Activated CD4-positive, alpha-beta T cell treated with anti-CD3 and anti-CD28 coated beads, Interleukin-2, amount 50 U/mL, for 16 hours (primary cell): ENCODE data around the gene CYBRD1.

ENCODE experiments used
- DNase-seq: peaks from one replicate; pipeline ENCODE4 v3.0.0-alpha.2; 2020

The CYBRD1 gene

DNA sequence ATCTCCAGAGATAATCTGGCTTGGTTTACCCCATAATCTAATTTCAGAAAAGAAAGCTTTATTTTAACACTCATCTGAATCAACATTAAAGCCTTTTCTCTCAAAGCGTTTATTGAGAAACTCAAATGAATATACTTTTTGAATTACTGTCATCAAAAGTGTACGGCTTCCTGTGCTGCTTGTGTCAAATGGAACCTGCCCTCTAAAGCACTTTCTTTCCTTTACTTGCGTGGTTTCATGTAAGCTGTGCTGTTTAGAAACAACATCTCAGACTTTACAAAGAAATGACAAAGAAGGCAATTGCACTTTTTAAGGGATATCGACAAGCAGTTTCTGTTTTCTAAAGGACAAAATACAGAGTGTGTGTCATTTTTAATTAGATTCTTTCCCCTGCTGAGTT is 35.1 kb downstream of the CYBRD1 start:
- peak; percentile 28 for DNase-seq

DNA sequence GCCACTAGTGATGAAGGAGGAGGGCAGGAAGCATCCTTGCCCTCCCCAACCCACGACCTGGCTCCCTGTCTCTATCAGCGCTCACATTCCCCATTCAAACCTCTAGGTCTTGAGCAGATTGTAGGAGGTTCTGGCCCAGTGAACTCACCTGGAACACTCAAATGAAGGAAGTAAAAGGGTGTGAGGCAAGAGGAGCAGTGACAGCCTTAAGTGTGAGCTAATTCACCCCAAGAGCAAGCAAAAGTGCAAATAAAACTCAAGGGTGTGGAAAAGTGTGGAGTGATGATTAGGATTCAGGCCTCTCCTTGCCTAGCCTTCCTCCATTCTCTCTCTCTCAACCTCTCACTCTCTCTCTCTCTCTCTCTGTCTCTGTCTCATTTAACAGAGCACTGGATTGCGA is 41.0 kb downstream of the CYBRD1 start:
- DNase-seq, result no peak

DNA sequence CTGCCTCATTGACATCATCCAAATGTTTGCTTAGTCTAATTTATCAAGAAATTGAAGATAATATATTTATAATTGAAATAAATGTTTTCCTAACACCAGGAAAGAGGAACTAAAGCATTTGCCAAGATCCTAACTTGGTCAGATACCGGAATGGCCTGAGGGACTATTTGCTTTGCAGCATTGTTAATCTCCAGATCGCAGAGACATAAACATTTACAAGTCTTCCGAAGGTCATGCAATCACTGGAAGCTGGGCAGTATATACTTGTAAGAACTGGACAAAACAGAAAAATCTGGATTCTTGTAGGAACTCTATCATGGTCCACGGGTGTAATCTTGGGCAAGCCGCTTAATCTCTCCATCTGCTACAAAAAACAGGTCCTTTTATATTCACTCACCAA is 42.2 kb downstream of the CYBRD1 start:
- DNase-seq, result no peak

DNA sequence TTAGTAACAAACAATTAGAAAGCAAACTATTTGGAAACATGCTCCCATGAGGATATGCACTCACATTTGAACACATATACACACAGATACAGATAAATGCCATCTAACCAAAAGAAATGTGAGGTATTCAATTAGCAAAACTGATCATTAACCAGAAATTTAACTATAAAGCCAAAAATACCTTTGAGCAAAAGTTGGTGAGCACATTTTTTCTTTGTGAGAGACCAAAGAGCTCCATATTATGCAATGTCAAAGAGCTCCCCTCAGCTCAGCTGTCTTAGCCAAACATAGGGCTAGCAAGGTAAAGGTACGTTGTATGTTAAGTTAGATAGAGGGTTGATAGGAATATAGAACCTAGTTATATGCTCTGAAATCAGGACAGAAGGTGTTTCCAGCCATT is 43.8 kb downstream of the CYBRD1 start:
- DNase-seq, result no peak

DNA sequence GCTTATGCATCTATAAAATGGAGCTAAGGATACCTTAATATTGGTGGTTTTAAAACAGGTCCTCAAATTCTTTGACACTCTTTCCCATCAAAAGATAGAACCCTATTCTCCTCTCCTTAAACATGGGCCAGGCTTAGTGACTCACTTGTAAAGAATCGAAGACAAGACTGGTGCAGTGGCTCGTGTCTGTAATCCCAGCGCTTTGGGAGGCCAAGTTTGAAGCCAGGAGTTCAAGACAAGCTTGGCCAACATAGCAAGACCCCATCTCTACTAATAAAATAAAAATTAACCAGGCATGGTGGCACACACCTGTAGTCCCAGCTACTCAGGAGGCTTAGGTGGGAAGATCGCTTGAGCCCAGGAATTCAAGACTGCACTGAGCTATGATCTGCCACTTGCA is 44.5 kb downstream of the CYBRD1 start:
- DNase-seq, result no peak

DNA sequence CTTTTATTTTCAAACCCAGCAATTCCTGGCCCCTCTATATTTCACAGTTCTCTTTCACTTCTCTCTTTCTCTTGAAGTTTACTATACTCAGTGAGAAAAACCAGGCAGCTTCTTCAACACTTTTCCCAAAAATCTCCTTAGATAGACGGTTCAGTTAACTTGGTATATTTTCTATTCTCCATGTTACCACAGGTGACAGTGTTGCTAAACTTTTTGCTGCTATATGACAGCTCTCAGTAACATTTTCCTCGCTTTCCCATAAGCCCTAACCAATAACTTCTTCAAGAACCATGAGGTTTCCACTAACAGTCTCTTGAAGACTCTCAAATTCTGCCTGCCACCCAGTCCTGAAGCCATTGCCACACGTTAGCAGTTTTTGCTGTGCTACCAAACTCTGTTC is 45.8 kb downstream of the CYBRD1 start:
- no peak for DNase-seq

DNA sequence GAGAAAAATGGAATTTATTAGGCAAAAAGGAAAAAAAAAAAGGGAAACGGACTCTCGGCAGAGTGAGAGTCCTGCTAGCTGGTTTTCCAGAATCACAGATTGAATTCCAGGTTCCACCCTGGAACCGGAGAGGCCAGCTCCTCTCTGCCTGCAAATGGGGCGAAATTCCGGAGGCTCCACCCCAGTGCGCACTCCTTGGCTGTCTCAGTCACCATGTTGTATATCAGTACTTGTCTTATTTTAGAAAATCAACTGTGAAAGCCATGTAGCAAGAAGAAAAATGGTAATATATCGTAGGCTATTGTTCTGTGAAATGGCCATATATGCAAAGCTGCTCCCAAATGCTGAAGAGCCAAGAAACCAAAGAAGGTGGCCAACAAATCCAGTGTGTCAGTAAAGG is 49.4 kb downstream of the CYBRD1 start:
- no peak for DNase-seq

DNA sequence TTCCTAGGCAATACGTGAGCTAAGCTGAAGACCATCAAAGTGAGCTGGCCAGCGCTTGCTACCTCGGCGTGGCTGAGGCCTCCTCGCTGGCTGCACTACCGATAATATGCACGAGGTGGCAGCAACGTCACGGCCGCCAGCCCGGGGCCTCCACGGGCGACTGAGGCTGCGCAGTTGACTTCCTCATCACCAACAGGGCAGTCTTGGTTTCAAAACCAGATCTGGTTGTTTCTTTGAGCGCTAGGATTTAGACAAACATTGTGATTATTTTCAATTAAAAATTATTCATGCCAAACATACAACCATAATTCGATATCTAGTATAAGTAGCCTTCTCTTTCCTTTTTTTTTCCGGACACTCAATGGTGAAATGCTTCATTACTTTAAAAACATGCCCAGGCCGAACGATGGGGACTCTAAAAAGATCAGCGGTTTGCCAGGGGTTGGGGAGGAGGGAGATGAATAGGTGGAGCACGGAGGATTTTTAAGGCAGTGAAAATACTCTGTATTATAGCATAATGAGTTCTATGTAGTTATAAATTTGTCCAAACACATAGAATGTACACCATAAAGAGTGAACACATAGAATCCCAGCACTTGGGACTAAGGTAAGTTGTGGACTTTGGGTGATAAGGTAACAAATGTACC is 52.0 kb downstream of the CYBRD1 start:
- peak; percentile 79 for DNase-seq

DNA sequence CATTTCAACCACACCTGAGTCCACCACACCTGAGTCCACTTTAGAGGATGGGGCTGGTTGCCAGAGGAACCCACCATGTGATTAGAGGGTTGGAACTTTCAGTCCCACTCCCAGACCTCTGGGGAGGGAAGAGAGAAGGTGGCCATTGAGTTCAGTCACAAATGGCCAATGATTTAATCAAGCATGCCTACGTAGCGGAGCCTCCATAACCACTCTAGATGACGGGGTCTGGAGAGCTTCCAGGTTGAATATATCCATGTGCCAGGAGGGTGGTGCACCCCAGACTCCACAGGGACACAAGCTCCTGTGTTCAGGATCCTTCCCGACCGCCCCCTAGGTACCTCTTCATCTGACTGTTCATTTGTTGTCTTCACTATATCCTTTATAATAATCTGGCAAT is 53.3 kb downstream of the CYBRD1 start:
- DNase-seq, result no peak

DNA sequence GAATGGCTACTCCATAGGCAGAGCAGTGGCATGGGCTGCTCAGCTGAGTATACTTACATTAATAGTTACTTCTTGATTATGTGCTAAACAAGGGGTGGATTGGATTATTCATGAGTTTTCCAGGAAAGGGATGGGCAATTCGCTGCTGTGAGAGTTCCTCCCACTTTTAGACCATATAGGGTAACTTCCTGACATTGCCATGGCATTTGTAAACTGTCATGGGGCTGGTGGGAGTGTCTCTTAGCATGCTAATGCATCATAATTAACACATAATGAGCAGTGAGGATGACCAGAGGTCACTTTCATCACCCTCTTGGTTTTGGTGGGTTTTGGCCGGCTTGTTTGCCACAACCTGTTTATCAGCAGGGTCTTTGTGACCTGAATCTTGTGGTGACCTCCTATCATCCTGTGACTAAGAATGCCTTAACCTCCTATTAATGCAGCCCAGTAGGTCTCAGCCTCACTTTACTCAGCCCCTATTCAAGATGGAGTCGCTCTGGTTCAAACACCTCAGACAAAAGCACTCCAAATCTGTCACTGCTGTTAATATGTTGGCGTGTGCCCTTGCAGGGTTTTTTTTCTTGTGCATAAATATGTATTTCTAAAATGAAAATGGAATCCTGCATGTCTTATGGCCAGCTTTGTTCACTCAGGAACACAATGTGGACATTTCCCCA is 56.0 kb downstream of the CYBRD1 start:
- DNase-seq, result no peak

DNA sequence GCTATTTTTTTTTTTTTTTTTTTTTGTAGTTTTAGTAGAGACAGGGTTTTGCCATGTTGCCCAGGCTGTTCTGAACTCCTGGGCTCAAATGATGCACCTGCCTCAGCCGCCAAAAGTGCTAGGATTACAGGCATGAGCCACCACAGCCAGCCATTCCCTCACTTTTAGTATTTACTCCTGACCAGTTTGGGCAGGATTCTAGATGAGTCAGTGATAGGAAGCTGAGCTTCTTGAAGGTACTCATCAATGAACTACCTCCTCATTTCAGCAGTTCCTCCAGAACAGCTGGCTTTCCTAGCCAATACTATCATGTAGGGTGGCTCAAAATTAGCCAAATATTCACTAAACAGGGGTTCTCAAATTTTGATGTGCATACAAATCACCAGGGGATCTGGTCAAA is 57.2 kb downstream of the CYBRD1 start:
- no peak for DNase-seq

DNA sequence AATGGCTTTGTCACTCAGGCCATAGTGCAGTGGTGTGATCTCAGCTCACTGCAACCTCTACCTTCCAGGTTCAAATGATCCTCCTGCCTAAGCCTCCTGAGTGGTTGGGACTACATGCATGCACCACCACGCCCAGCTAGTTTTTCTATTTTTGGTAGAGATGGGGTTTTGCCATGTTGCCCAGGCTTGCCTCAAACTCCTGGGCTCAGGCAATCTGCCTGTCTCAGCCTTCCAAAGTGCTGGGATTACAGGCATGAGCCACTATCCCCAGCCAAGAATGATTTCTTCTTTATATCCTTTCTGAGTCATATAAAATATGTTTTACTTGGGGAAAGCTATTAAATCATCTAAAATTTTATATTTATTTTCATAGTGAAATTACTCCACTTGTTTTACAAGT is 61.3 kb downstream of the CYBRD1 start:
- DNase-seq, result no peak

DNA sequence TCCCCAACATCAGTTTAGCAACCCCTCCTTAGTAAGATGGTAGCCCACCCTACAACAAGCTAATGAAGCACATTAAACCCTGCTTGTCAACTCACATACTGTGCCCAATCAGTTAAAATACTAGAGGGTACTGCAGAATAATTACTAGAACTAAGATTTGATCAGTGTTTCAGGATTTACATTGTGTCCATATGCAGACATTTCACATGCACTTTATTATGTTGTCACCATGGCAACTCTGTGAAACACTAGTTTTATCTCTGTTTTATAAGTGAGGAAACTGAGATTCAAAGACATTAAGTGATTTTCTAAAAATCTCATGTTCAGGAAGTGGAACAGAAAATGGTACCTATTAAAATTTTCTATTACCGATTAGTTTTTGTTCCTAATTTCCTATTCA is 61.7 kb downstream of the CYBRD1 start:
- DNase-seq, result no peak

DNA sequence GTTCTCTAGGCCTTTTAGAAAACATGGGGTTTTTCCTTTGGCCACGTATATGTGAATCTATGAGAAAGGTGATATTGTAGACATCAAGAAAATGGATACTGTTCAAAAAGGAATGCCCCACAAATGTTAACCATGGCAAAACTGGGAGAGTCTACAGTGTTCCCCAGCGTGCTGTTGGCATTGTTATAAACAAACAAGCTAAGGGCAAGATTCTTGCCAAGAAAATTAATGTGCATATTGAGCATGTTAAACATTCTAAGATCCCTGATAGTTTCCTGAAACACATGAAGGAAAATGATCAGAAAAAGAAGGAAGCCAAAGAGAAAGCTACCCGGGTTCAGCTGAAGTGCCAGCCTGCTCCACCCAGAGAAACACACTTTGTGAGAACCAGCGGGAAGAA is 64.9 kb downstream of the CYBRD1 start:
- DNase-seq, result no peak

DNA sequence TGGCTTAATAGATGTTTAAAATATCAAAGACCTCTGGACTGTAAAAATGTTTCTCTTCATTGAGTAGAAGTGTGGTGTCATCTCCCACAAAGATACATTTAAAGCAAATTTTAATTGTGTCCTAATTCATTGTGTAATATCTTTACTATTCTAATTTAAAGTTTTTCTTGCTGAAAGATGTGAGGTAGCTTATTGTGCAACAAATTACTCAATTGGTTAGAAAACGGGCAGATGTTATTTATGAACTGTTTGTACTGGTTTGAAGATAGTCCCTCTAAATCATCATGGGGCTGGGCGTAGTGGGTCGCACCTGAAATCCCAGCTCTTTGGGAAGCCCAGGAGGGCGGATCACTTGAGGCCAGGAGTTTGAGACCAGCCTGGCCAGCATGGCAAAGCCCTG is 65.3 kb downstream of the CYBRD1 start:
- no peak for DNase-seq

DNA sequence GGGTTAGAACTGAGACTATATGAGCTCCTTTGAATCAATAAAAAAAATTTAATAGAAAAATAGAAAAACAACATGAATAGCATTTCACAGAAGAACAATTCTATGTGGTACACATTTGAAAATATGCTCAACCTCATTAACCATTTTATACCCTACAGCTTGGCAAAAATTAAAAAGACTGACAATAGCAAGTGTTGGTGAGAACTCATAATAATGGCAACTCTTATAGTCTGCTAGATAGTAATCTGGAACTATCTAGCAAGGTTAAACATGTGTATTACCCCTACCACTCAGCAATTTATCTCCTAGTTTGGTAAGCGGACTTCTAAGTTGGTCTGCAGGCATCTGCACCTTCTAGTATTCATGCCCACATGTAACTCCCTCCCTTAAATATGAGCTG is 67.8 kb downstream of the CYBRD1 start:
- no peak for DNase-seq

DNA sequence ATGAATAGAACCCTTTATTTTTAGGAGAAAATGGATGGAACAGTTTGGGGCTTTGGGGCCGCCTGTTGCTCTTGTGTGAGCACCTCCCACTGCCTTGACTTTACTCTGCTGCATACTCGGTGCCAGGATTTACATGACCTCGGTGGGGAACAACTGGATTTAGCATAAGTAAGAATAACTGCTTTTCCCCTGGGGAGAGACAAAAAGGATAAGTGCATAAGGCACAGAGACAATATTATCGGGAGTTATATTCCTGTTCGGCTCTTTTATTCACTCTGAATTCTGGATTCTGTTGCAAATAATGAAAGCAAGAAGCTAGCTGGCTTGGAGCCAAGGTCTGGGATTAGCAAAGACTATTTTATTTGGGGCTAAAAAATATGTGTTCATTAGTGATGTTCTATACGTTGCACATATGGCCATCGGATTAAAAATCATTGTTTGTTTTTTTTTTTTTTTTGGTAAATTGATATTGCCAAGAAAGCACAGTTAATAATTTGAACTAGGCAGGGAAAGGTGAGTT is 69.8 kb downstream of the CYBRD1 start:
- no peak for DNase-seq

DNA sequence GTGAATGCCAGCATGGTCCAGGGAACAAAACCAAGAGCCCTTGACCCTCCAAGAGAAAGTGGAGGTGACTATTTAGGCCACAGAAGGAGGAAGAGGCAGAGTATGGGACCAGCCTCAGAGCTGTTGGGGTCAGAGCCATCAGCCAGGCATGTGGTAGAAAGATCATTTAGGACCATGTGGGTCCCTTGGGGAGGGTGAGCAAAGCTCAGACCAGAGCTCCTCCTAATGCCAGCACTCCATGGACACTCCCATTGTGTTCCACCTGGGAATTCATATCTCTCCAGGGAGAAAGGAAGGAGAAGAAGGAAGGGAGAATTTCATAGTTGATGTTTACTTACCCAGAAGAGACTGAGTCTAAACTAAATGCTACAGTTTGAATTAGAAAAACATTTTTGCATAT is 73.2 kb downstream of the CYBRD1 start:
- DNase-seq, result no peak

DNA sequence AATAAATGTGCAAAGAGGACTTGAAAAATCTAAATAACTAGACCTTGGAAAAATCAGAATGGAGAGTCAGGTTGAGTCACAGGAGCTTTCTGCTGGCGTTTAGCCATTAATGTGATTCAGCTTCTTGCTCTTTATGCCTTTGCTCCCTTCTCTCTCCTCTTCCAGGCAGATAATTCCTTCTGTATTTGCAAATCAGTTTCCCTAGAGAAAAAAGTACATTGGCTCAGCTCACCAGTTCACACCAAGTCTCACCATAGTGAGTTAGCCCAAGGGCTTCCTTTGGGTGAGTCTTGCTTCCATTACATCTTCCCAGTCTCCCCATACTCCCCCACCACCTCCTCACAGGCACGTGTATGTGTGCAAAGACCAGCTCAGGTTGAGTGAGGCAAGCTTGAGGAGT is 73.6 kb downstream of the CYBRD1 start:
- DNase-seq, result no peak

DNA sequence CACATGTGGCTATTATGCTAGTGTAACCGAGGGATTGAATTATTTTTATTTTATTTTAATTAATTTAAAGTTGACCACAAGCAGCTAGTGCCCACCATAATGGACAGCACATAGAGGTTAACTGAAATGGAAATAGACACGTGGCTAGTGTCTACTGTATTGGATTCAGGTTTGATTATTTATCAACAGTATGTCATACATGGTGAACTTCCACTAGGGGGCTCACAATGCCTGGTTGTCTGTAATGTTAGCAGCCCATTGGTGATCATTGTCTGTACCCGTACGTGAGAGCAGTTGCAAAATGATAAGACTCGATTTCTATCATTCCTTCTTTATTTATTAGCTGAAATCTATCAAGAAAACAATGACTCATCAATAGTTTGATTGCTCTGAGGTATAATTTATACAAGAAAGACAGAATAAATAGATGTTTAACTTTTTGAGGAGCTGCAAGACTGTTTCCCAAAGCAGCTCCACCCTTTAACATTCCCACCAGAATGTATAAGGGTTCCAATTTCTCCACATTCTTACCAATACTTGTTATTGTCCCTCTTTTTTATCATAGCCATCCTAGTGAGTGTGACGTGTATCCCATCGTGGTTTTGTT is 76.5 kb downstream of the CYBRD1 start:
- DNase-seq, result peak; percentile 79

DNA sequence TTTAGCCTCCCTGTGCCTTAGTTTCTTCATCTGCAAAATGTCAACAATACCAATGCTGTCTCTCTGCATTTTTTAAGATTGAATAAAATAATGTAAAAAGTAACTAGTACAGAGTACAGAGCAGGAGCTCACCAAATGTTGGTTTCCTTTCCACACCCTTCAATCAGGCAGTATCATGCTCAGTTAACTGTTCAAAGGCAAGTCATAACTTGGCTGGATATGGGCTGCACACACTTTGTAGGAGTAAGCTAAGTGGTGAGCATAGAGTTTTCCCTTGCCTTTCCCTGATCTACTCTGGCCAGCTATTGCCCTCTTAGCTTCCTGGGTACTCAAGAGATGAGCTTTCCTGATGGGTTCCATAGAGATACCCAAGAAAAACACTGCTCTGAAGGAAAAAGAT is 77.9 kb downstream of the CYBRD1 start:
- DNase-seq, result no peak

DNA sequence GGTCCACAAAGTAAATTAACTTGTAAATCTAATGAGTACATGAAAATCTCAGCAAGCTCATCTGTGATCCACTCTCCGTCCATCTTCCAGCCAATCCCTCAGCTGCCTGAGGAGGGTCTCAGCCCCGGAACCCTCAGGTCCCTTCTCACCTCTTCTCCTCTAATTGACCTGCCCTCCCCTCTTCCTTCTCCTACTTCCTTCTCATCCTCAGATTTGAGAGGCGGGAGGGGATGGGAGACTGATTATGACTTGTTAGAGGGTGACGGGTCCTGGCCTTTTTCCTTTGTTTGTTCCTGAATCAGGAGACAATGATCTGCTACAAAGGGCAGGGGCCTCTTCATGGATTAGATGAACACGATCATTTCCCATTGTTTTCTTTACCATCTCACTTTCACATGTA is 80.1 kb downstream of the CYBRD1 start:
- no peak for DNase-seq
